Cerebellar cortex (tissue), 1 donor: ENCODE data around the gene STUM.

Experiments
- DNase-seq: peaks from one replicate; pipeline ENCODE4 v3.0.0-alpha.2; 2015; ENCODE audit warnings: low spot score

The STUM gene

DNA sequence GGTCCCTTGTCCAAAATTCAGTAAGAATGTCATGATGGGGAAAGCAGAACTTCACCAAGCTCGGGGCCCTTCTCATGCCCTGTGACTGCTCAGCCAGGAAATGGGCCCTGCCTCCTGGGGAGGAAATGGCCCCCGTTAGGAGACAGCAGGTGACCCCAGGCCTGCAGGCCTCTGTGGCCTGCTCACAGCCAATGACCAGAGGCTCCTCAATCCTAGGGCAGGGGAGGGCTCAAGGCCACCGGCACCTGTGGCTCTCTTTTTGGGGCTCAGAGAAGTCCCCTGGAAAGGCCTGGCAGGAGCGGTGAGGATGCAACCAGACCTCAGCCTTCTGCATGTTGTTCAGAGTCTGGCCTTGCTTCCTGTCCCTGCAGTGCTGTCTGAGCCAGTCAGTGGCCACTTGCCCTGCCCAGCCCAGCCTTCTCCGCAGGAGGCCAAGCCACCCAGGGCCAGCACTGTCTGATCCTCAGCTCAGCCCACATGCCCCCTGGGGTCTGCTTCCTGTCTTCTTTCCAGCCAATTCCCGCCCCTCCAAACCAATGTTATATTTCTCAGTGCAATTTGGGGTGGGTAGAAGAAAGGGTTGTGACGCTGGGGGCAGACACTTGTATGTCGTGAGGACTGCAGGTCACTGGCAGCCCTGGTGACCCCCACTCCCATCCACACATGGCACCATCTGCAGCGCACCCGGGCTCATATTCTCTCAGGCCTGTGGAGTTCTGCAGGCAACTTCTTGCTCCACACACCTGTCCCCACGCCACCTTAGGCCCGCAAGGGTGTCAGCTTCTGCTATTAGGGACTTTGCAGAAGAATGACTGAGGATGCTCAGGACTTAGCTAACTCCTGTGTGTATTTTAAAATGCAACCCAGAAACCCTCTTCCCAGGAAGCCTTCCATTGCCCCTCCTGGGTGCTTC is 106.9 kb downstream of the STUM start:
- DNase-seq, result no peak

DNA sequence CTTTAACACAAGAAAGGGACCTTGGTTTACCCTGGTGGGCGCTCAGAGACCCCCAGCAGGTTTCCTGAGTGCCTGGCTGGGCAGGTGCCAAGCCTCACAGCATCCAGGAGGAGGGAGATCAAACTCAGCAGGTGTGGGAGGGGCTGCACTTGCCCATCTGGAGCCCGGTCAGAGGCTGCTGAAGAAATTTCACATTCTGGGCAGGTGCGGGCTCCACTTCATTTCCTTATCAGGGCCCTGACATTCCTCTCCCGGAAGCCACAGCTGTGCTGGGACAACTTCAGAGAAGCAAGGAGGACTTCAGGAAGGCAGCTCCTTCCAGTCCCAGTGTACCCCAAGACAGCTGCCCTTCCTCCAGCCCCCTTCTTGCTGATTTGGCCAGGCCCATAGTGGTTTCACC is 107.6 kb downstream of the STUM start:
- no peak for DNase-seq

DNA sequence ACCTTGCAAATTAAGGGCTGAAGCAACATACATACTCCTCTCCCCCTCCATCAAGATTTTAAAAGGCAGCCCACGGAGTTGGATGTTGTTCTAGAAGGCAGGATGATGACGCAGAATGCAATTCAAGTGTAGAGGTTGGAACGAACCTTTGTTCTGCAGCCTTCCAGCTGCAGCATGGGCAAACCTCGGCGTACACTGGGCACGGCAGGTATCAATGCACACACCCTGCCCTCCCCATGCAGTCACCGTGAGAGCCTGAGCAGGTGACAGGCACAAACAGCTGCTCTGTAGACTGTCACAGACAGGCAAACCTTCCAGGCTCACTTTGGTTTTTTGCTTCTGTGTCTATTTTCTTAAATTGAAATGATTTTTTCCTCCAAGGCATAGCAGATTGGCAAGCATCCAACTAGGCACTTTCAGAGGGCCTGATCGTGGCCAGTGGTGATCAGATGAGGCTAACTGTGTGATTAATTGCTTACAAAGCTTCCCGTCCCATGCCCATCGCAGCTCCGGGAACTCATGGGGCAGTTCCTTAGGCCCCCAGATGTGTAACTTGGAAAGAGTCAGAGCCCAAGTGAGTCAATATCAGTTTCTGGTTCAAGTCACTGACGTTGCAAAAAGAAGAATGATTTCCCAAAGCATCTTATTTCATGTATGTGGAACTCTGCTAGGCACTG is 108.2 kb downstream of the STUM start:
- DNase-seq, result no peak

DNA sequence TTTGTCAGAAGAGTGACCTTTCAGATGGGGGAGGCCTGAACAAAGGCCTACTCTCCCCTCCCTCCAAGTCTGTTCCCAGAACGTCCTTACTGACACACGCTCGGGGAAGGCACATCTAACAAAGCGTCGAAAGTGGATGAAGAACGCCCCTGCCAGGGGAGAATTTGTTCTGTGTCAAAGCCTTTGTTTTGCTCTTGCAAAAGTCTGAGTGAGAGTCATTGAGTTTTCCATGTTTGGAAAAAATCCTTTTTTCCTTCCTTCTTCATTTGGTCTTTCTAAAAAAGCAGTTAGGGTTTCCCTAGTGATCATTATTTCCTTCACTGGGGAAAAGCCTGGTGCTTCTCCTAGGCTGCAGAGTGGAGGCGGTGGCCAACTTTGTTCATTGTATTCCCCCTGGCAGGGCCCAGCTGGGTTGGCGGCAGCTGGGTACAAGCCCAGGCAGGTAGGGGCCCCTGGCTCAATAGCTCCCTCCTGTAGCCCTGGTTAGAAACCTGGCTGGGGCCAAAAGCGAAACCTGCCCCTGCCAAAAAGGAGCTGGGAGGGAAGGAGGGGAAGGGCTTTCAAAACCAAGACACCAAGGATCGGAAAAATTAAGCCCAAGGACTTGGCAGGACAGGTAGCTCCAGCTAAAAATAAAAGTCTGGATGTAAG is 109.5 kb downstream of the STUM start:
- DNase-seq, result peak; percentile 20

DNA sequence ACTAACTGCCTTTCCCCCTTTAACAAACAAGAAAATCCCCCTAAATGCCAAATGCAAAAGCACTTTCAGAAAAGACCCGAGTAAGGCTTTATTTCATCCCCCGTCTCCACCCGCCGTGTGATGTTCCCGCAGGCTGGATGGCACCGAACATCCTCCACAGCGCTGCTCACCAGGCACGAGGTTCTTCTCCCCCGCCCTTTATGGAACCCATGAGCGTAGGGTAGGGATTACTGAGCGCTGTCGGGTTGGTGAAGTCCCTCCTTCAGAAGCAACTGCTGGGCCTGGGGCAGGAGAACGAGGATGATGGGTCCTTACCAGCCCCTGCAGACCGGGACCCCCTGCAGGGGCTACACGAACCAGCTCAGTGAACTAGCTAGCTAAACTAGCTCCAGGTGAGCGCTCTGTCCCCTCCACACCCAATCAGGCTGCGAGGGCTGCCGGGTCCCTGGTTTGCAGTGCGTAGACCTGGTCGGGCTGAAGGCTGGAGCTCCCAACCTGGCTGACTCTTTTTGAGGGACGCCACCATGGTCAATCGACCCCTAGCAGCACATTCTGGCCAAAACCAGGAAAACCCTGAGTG is 110.1 kb downstream of the STUM start:
- DNase-seq, result no peak
